Skeletal muscle cell (primary cell): ENCODE results near the gene BMERB1.

Source experiments
- DNase-seq: peaks from one replicate; pipeline ENCODE4 v3.0.0-alpha.2; 2010; ENCODE audit warnings: low read depth
- H3K4me3 ChIP-seq: 2 replicates; pipeline ENCODE4 v1.5.1; 2011; ENCODE audit warnings: low read depth, mild to moderate bottlenecking, control low read depth, low read length, moderate library complexity

BMERB1 gene

GRCh38 chr16:15515992-15516391 is 81.6 kb downstream of the BMERB1 start:
- H3K4me3 ChIP-seq: no peak overlapping the region
- no peak for DNase-seq

DNA sequence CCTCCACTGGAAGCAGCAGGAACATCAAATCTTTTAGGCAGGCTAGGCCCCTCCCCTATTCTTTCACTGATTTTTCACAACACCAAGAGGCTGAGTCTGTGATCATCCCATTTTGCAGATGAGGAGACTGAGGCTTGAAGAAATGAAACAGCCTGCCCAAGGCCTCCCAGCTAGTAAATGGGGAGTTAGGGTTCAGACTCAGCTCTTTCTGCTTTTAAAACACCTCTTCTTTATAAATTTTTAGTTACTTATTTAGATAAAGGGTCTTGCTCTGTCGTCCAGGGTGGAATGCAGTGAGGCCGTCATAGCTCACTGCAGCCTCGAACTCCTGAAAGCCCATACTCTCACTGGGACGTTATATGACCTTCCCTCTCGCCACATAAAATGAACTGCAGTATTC is 82.2 kb downstream of the BMERB1 start:
- no peak for DNase-seq
- no peak overlapping the region for H3K4me3 ChIP-seq

GRCh38 chr16:15517743-15518377 is 83.5 kb downstream of the BMERB1 start:
- no peak for DNase-seq
- no peak overlapping the region for H3K4me3 ChIP-seq

- no peak overlapping the region for H3K4me3 ChIP-seq
- no peak for DNase-seq
These were observed 84.3 kb downstream of the BMERB1 start for GRCh38 chr16:15518381-15519351.

GRCh38 chr16:15519790-15520189 is 85.4 kb downstream of the BMERB1 start:
- no peak for DNase-seq
- no peak overlapping the region for H3K4me3 ChIP-seq

GRCh38 chr16:15521390-15521757 is 87.0 kb downstream of the BMERB1 start:
- no peak overlapping the region for H3K4me3 ChIP-seq
- DNase-seq: no peak

DNA sequence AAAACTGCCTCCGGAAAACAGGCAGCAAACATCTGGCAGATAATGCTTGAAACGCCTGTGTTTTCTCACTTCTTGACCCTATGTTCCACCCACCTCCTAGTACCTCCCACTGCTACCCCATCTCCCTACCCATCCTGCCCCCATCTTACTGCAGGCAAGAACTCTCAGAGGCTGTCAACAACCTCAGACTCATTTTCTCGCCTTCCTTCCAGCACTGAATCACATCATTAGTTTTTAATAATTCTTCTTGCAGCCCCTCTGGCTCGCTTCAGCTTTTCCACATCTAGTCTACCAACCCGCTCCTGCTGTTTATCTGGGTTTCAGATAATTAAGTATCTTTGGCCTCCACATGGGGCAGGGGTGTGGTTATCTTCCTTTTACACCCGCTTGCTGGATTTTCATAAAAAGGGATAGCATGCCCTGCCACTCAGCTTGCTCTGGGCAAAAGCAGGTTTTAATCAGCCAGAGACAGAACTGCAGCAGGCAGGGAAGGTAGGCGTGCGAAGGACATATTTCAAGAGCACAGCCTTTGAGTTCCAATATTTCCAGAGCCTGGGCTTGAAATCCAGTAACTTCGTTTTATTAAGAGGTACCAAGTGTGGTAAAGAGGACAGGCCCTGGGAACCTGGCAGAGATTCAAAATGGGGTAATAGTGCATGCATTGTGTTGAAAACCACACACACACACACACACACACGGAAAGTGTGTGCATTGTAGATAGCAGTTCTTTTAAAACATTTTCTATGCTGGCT is 87.5 kb downstream of the BMERB1 start:
- no peak for DNase-seq
- H3K4me3 ChIP-seq: no peak overlapping the region

DNA sequence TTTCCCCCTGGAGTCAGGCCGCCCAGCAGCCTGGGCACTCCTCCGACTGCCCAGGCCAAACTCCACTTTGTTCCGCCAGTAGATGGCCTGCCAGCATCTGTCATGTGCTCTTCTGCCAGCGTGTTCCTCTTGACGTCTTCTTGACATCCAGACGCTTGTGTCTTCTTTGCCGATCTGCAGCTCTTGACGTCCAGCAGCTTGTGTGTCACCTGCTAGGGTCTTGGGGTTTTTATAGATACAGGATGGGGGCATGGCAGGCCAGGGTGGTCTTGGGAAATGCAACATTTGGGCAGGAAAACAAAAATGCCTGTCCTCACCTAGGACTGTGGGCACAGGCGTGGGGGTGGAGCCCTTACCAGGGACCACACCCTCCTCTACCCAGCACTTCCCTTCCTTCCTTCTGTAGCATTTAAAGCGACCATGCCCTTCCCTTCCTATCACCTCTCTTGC is 88.7 kb downstream of the BMERB1 start:
- DNase-seq: no peak
- H3K4me3 ChIP-seq: no peak overlapping the region

GRCh38 chr16:15523939-15524338 is 89.6 kb downstream of the BMERB1 start:
- no peak for DNase-seq
- no peak overlapping the region for H3K4me3 ChIP-seq

DNA sequence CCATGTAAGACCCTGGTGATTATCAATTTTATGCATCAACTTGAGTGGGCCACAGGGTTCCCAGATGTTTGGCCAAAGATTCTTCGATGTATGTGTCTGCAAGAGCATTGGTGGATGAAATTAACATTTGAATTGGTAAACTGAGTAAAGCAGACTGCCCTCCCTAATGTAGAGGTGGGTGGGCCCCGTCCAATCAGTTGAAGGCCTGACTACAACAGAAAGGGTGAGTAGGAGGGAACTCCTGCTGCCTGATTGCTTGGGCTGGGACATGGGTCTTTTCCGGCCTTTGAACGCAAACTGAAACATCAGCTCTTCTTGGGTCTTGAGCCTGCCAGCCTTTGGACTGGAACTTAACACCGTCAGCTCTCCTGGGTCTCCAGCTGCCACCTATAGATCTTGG is 90.6 kb downstream of the BMERB1 start:
- H3K4me3 ChIP-seq: no peak overlapping the region
- no peak for DNase-seq

DNA sequence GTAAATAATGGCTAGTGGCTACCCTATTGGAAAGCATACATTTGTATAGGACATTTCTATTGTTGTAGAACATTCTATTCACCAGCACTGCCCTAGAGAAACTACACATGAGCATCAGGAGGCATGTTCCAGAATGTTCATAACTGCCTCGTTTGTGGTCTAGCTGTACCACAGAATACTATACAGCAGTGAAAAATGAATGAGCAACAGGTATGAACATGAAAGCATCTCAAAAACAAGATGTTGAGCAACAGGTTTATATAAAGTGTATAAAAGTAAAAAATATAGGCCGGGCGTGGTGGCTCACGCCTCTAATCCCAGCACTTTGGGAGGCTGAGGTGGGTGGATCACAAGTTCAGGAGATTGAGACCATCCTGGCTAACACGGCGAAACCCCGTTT is 91.7 kb downstream of the BMERB1 start:
- no peak for DNase-seq
- no peak overlapping the region for H3K4me3 ChIP-seq

DNA sequence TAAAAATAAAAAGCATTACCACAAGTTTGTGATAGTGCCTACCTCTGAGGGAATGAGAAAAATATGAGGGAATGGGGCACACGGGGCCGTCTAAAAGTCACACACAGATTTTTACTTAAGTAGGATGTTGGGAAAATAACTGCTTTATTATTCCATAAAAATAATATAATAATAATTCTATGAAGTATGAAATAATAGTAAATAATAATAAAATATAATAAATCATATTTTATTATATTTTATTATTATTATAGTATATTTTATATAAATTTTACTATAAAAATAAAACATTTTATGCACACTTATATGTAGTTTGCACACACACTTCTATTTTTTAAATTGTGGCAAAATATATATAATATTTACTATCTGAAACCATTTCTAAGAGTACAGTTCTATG is 92.3 kb downstream of the BMERB1 start:
- H3K4me3 ChIP-seq: no peak overlapping the region
- DNase-seq: no peak

DNA sequence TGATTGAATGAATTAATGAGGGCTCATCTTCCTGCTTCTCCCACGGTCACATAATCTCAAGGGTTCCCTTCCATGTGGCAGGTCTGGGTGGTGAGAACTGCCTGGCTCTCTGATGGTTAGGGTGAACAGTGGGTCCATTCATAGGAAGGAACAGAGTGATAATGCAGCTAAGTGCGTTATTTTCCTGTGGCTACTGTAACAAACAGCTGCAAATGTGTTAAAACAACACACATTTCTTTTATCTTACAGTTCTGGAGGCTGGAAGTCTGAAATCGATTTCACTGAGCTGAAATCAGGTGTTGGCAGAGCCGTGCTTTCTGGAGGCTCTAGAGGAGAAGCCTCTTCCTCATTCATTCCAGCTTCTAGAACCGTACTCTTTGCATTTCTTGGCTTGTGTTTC is 95.3 kb downstream of the BMERB1 start:
- no peak for DNase-seq
- H3K4me3 ChIP-seq: no peak overlapping the region

DNA sequence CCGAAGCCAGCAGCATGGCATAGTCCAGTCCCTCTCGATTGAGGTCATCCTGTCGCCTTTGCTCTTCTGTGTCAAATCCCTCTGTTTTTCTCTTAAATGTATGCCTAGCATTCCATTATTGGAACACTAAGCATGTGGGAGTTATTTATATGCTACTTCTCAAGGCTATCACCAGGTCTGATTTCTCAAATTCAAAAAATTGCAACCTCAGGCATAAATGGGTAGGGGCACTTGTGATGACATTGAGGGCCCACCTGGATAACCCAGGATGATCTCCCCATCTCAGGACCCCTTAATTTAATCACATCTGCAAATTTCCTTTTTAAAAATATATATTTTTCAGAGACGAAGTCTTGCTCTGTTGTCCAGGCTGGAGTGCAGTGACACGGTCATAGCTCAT is 95.7 kb downstream of the BMERB1 start:
- no peak for DNase-seq
- H3K4me3 ChIP-seq: no peak overlapping the region

- no peak for DNase-seq
- no peak overlapping the region for H3K4me3 ChIP-seq
These were observed 98.4 kb downstream of the BMERB1 start for GRCh38 chr16:15532825-15533224.

DNA sequence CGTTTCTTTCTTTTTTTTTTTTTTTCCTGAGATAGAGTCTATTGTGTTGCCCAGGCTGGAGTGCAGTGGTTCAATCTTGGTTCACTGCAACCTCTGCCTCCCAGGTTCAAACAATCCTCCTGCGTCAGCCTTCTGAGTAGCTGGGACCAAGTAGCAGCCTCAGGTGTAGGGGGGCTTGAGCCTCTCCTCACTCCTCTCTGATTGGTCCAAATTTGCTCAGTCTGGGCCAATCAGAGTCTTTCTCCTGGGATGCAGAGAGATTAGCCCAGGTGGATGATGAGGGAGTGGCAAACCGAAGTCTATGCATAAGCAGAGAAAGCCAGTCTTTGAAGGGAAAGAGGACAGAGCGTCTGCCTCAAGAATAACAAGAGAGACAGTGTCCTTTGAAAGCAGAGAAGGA is 99.0 kb downstream of the BMERB1 start:
- H3K4me3 ChIP-seq: no peak overlapping the region
- DNase-seq: no peak

DNA sequence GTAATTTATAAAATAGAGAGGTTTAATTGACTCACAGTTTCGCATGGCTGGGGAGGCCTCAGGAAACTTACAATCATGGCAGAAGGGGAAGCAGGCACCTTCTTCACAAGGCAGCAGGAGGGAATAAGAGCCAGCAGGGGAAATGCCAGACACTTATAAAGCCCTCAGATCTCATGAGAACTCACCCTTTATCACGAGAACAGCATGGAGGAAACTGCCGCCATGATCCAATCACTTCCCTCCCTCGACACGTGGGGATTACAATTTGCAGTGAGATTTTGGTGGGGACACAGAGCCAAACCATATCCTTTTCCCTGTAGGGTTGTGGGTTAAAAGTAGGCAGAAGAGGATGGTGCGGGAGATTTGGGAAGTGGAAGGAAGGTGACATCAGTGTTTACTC is 101.4 kb downstream of the BMERB1 start:
- no peak for DNase-seq
- H3K4me3 ChIP-seq: no peak overlapping the region

DNA sequence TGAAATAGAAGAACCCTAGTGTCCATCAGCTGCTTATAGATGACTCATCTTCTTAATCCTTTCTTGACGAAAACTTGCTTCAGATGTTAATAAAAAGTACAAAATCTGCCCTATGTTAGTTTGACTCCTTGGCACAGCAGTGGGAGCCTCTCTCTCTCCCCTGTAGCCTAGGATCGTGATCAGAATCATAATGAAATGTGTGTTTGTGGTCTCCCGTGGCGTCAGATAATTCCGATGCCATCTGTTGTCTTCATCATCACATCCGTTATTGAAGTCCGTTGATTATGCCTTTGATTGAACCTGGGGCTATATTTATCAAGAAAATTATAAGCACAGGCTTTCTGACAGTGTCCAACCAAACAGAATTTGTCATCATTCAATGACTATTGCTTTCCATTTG is 102.5 kb downstream of the BMERB1 start:
- H3K4me3 ChIP-seq: no peak overlapping the region
- no peak for DNase-seq

GRCh38 chr16:15538507-15538906 is 104.1 kb downstream of the BMERB1 start:
- no peak for DNase-seq
- no peak overlapping the region for H3K4me3 ChIP-seq

DNA sequence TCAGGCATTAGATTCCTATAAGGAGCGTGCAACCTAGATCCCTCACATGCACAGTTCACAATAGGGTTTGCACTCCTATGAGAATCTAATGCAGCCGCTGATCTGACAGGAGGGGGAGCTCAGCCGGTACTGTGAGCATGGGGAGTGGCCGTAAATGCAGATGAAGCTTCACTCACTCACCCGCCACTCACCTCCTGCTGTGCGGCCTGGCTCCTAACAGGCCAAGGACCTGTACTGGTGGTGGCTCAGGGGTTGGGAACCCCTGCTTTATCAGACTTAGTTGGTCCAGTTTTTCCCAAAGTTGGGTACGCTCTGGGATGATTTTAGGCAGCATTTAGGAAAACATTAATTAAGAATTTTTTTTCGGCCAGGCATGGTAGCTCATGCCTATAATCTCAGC is 104.8 kb downstream of the BMERB1 start:
- DNase-seq: no peak
- no peak overlapping the region for H3K4me3 ChIP-seq
